ENCODE results near the gene IL10RA. TPM values are rescaled to one million over a fixed set of nuclear protein-coding genes. Genes with fewer than 3 reads are reported as not detected.
A peak's percentile ranks its signal among the peaks of the same experiment; 100 is the strongest.

The IL10RA gene
- total and polyA plus RNA-seq, 9 of the 15 experiments (the other 6 are each of a cell fraction or from before 2014, with no cell fraction given): 0.17 to 17.3 (median 2.9) TPM

GRCh38 chr11:117941163-117941707 is 45.0 kb upstream of the IL10RA start:
- Histone ChIP-seq H3K4me2 (ENCODE audit: insufficient read depth, low read length) (no peak overlapping the region), H3K27ac (ENCODE audit: extremely low read depth, low read depth, low read length) (no peak overlapping the region), H3K9me1 (ENCODE audit: control insufficient read depth, insufficient read depth, low read length) (no peaks in the 10 kb centered on the region), H2AFZ (ENCODE audit: low read depth, low read length) (no peak overlapping the region), H3K9ac (ENCODE audit: insufficient read depth in 1 of 2, low read depth in 2 of 2, low read length in 2 of 2) (no peak overlapping the region), H3K79me2 (ENCODE audit: control insufficient read depth, insufficient read depth, low read length) (no peaks in the 10 kb centered on the region), H4K20me1 (replicated peaks; ENCODE audit: control insufficient read depth, insufficient read depth, low read length) (no peaks in the 10 kb centered on the region; the same call in 1 of the 2 replicates), H3K36me3 (ENCODE audit: control insufficient read depth, insufficient read depth, low read length) (no peaks in the 10 kb centered on the region), H3K9me3 (replicated peaks; ENCODE audit: control insufficient read depth, insufficient read depth, low read depth, low read length) (no peaks in the 10 kb centered on the region), H3K4me3 (no peak overlapping the region), H3K27me3 (ENCODE audit: control insufficient read depth in 2 of 2, insufficient read depth in 2 of 2, low read length in 2 of 2) (peaks cover 0 to 4% of the 10 kb centered on the region in 2 experiments; a peak in 1 of 5 replicates), H3K4me1 (replicated peaks in 1 of 2; ENCODE audit: control insufficient read depth in 2 of 2, insufficient read depth in 2 of 2, low read length in 2 of 2) (peaks cover 3 to 15% of the 10 kb centered on the region in 2 experiments; a peak in 4 of 5 replicates)
- BruUV-seq (replicated peaks): no TSS peak
- ATAC-seq (0 out of 3 replicates have a peak, but pooled peaks have one; percentile 31), FAIRE-seq (no peak), DNase-seq (ENCODE audit: extremely low read depth in 1 of 4, low spot score in 3 of 4) (no peak)
- WGBS (ENCODE audit: insufficient coverage, low coverage, missing lambda C conversion rate): 11% methylated on average over 4 of the region's 4 CpGs
- ChIA-PET POLR2A (interaction anchor here (0.8 kb wide), 1 partner anchor 10 kb away, joined by 4 read pairs; no protein-coding TSS in a partner anchor), CTCF (ENCODE audit: low intra/inter-chr PET ratio) (no interaction called here)
- intact Hi-C loops (cut with micrococcal nuclease): loop anchor here (10.0 kb wide), 2 partner anchors 234 to 516 kb away; partner anchors contain the start of gene SCN2B
- TF ChIP-seq NFE2 (IDR thresholded peaks at IDR 0.05; ENCODE audit: low read depth) (0 out of 2 replicates have a peak, but pooled peaks have one; percentile 10), ELF4 (CRISPR knock-in tag; IDR thresholded peaks at IDR 0.05) (no peak)
- in situ Hi-C loops (cut with MboI): loop anchor here (10.0 kb wide), 1 partner anchor 96 kb away; no protein-coding TSS in a partner anchor

- ChIA-PET CTCF (ENCODE audit: low intra/inter-chr PET ratio) (no interaction called here), POLR2A (interaction anchor here (0.8 kb wide), 1 partner anchor 10 kb away, joined by 4 read pairs; no protein-coding TSS in a partner anchor)
- Histone ChIP-seq H3K9me3 (replicated peaks; ENCODE audit: control insufficient read depth, insufficient read depth, low read depth, low read length) (no peaks in the 10 kb centered on the region), H3K4me3 (no peak overlapping the region), H3K9ac (ENCODE audit: insufficient read depth in 1 of 2, low read depth in 2 of 2, low read length in 2 of 2) (no peak overlapping the region), H3K4me2 (ENCODE audit: insufficient read depth, low read length) (no peak overlapping the region), H4K20me1 (replicated peaks; ENCODE audit: control insufficient read depth, insufficient read depth, low read length) (no peaks in the 10 kb centered on the region; the same call in 1 of the 2 replicates), H3K27me3 (ENCODE audit: control insufficient read depth in 2 of 2, insufficient read depth in 2 of 2, low read length in 2 of 2) (peaks cover 0 to 4% of the 10 kb centered on the region in 2 experiments; a peak in 1 of 5 replicates), H3K79me2 (ENCODE audit: control insufficient read depth, insufficient read depth, low read length) (no peaks in the 10 kb centered on the region), H3K4me1 (replicated peaks in 1 of 2; ENCODE audit: control insufficient read depth in 2 of 2, insufficient read depth in 2 of 2, low read length in 2 of 2) (peaks cover 3 to 21% of the 10 kb centered on the region in 2 experiments; a peak in 4 of 5 replicates), H3K9me1 (ENCODE audit: control insufficient read depth, insufficient read depth, low read length) (no peaks in the 10 kb centered on the region), H2AFZ (ENCODE audit: low read depth, low read length) (no peak overlapping the region), H3K27ac (ENCODE audit: extremely low read depth, low read depth, low read length) (no peak overlapping the region), H3K36me3 (ENCODE audit: control insufficient read depth, insufficient read depth, low read length) (no peaks in the 10 kb centered on the region)
- whole genome bisulfite sequencing (ENCODE audit: insufficient coverage, low coverage, missing lambda C conversion rate): 27% methylated on average over 6 of the region's 6 CpGs
- DNase-seq (ENCODE audit: extremely low read depth in 1 of 4, low spot score in 3 of 4) (no peak), FAIRE-seq (no peak), ATAC-seq (no peak)
- BruUV-seq (replicated peaks): no TSS peak
- TF ChIP-seq ZNF551 (CRISPR knock-in tag; IDR thresholded peaks at IDR 0.05): no peak
- TF ChIP-seq CCNT2 (IDR thresholded peaks at IDR 0.05; ENCODE audit: borderline replicate concordance, extremely low read depth, insufficient read length, low read depth, low read length): no peak
- TF ChIP-seq JUND (IDR thresholded peaks at IDR 0.05; ENCODE audit: borderline replicate concordance, low read depth, low read length): no peak
- no peak for TF ChIP-seq JUND (tag; IDR thresholded peaks at IDR 0.05; ENCODE audit: borderline replicate concordance, low read depth, low read length)
- no peak for TF ChIP-seq L3MBTL2 (IDR thresholded peaks at IDR 0.05)
- no peak for TF ChIP-seq FOXK1 (CRISPR knock-in tag; IDR thresholded peaks at IDR 0.05; ENCODE audit: borderline replicate concordance)
- no peak for TF ChIP-seq ZBTB5 (IDR thresholded peaks at IDR 0.05)
- no peak for TF ChIP-seq ZBED1 (IDR thresholded peaks at IDR 0.05)
- no peak for TF ChIP-seq ZNF212 (CRISPR knock-in tag; IDR thresholded peaks at IDR 0.05)
- intact Hi-C loops (cut with micrococcal nuclease) (loop anchor here (10.0 kb wide), 2 partner anchors 233 to 517 kb away; partner anchors contain the start of gene SCN2B), in situ Hi-C loops (cut with MboI) (loop anchor here (10.0 kb wide), 1 partner anchor 97 kb away; no protein-coding TSS in a partner anchor)
Measured at GRCh38 chr11:117941976-117942654, 44.1 kb upstream of the IL10RA start.
